Measurements from ENCODE around the gene ARSG. TPM values are rescaled to one million over a fixed set of nuclear protein-coding genes. Genes with fewer than 3 reads are reported as not detected.

The ARSG gene
- total RNA-seq, 4 donors from 2014 or later = 1.4 to 8.2 (median 2.6) TPM

DNA sequence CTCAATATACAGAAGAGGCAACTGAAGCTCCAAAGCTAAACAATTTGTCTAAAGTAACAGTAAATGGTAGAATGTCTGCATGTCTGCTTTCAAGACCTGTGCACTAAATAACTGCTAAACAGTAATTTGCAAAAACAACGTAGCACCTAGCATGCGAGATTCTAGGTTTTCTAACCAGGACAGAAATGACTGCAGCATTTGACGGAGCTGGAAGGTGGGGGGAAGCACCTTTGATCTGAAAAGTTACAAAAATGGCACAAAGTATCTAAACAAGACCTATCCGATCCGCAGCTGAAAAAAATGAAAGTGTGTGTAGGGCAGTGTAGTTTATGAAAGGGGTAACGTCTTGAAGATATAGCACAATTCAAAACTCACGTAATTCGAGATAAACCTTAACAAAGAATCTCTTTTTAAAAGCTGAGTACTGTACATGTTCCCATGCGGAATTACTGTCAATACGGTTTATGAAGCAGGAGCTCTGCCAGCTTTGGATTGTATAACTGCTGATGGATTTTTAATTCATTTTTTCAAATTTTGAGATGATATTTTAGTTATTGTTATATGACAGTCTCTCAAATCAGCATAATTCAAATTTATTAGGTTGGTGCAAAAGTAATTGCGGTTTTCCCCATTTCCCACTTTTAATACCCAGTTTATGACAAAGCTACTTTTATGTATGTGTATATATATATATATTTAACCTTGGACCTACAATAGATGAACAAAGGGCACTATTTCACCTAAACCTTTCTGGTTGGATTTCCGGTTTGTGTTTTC is 167.2 kb downstream of the ARSG start:
- ATAC-seq (ENCODE audit: low FRiP score) (no peak), DNase-seq (ENCODE audit: low spot score) (no peak)
- TF ChIP-seq, protein P1, sequence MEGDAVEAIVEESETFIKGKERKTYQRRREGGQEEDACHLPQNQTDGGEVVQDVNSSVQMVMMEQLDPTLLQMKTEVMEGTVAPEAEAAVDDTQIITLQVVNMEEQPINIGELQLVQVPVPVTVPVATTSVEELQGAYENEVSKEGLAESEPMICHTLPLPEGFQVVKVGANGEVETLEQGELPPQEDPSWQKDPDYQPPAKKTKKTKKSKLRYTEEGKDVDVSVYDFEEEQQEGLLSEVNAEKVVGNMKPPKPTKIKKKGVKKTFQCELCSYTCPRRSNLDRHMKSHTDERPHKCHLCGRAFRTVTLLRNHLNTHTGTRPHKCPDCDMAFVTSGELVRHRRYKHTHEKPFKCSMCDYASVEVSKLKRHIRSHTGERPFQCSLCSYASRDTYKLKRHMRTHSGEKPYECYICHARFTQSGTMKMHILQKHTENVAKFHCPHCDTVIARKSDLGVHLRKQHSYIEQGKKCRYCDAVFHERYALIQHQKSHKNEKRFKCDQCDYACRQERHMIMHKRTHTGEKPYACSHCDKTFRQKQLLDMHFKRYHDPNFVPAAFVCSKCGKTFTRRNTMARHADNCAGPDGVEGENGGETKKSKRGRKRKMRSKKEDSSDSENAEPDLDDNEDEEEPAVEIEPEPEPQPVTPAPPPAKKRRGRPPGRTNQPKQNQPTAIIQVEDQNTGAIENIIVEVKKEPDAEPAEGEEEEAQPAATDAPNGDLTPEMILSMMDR (IDR thresholded peaks at IDR 0.05) = no peak

DNA sequence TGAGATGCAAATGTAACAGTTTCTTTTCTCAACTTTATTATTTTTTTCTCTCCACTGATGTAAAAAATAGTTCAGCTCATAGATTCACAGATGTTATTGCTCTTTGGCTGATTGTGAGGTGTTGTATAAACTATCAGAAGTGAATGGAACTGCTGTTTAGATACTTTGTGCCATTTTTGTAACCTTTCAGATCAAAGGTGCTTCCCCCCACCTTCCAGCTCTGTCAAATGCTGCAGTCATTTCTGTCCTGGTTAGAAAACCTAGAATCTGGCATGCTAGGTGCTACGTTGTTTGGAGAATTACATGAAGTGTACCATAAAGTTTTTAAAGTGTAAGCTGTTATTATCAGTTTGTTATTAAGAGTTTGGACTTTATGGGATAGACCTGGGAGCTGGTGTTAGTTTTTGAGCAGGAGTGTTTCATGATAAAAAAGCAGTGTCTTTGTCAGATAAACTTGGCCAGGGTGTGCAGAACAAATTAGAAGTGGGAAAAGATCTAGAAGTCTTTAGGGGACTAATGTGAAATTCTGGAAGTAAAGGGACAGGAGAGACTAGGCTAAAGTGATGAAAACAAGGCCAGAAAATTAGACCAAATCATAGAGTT is 167.8 kb downstream of the ARSG start:
- ATAC-seq (ENCODE audit: low FRiP score) (no peak), DNase-seq (ENCODE audit: low spot score) (no peak)
- TF ChIP-seq, protein P1 (IDR thresholded peaks at IDR 0.05) = no peak

DNA sequence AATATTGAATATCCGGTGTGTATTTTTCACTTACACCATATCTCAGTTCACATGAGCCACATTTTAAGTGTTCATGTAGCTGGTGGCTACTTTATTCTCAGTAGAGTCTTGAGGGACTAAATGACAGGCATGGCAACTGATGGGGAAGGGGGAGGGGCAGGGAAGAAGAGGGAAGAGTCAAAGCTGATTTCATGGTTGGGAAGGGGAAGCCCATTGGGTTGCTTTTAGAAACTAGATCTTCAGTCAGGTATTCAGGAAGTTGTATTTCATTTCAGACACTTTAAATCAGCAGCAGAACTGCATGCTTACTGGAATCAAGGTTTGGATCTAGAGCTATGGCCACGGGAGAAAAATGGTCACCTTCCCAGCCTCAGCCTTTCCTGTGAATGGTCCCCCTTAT is 168.9 kb downstream of the ARSG start:
- ATAC-seq (ENCODE audit: low FRiP score) = no peak
- TF ChIP-seq, protein P1 (IDR thresholded peaks at IDR 0.05) = no peak
- no peak for DNase-seq (ENCODE audit: low spot score)

DNA sequence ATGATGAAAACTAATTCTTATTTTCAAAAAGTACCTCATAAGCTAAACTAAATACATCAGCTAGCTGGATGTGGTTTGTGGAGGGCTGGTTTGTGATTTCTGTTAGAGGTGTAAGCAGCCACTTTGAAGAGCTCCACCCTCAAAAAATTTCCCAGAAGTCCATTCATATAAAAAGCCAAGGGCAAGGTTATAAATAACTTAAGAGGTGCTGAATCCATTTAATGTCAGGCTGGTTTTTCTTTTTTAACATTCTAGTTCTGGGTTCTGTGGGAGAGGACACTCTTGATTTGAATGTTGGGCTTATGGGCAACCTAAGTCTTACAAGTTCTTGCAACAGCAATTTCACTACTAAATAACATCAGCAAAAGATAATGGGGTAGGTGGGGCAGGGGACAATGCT is 169.4 kb downstream of the ARSG start:
- TF ChIP-seq, protein P1 (IDR thresholded peaks at IDR 0.05) = no peak
- DNase-seq (ENCODE audit: low spot score) = no peak
- no peak for ATAC-seq (ENCODE audit: low FRiP score)

DNA sequence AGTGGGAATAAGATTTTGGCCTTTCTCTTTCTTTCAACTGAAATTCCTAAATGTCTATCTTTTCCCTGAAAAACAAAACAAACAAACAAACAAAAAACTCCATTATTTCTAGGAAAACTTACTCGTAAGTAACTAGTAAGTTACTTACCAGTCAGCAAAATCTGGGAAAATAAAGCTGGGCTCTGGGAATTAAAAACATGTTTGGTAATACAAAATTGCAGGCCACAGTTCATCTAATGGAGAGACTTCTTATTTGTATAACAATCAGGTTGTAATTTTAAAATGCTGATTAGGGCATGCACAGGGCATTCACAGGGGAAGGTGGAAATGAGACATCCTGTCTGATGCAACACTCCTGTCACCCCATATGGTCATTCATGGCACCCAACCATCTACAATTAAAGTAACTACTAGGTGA is 169.8 kb downstream of the ARSG start:
- ATAC-seq (ENCODE audit: low FRiP score) = no peak
- TF ChIP-seq, protein P1 (IDR thresholded peaks at IDR 0.05) = no peak
- no peak for DNase-seq (ENCODE audit: low spot score)

DNA sequence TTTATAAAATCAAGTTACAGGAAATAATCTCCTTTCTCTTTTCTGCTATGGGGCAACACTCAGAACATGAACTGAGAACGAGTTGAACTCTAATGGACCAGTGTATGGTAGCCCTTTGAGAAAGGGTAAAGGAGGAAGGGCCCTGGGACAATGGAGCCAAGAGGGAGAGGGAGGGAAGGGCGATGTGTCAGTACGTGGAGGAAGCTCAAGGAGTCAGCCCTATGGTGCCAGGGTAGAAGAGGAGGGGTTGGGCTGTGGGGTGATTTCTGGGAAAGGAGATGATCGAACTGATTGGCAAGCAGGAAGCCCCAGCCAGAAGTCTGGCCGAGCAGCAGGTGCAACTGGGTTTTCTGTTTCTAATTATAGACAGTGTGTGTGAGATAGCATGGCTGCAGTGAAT is 170.3 kb downstream of the ARSG start:
- ATAC-seq (ENCODE audit: low FRiP score) (no peak), DNase-seq (ENCODE audit: low spot score) (no peak)
- TF ChIP-seq, protein P1 (IDR thresholded peaks at IDR 0.05) = no peak

All from omental fat pad (tissue), 4 donors.